NCI-H1694 treated with DMSO at 0.1 percent for 48 hours (cell line): ENCODE results near the gene EEPD1.

ENCODE experiments used
- DNase-seq: peaks from one replicate; lab custom pipeline; 2025; lab: John Stamatoyannopoulos, UW

EEPD1 gene

GRCh38 chr7:36191292-36191920 is 38.4 kb downstream of the EEPD1 start:
- peak; percentile 28 for DNase-seq

- DNase-seq = peak; percentile 83
Observed at GRCh38 chr7:36192053-36192824, 39.2 kb downstream of the EEPD1 start.

GRCh38 chr7:36192877-36193276 is 39.8 kb downstream of the EEPD1 start:
- DNase-seq = no peak

- no peak for DNase-seq
Observed at GRCh38 chr7:36198854-36199266, 45.8 kb downstream of the EEPD1 start.

GRCh38 chr7:36199329-36199728 is 46.3 kb downstream of the EEPD1 start:
- DNase-seq = no peak

- no peak for DNase-seq
Observed at GRCh38 chr7:36201122-36201723, 48.2 kb downstream of the EEPD1 start.

- no peak for DNase-seq
Observed at GRCh38 chr7:36202398-36202797, 49.3 kb downstream of the EEPD1 start.

- DNase-seq = no peak
Observed at GRCh38 chr7:36203071-36203790, 50.2 kb downstream of the EEPD1 start.

- no peak for DNase-seq
Observed at GRCh38 chr7:36204044-36204663, 51.1 kb downstream of the EEPD1 start.

GRCh38 chr7:36204929-36205635 is 52.0 kb downstream of the EEPD1 start:
- no peak for DNase-seq

GRCh38 chr7:36205803-36206202 is 52.7 kb downstream of the EEPD1 start:
- DNase-seq = no peak

- no peak for DNase-seq
Observed at GRCh38 chr7:36207451-36208291, 54.6 kb downstream of the EEPD1 start.

- no peak for DNase-seq
Observed at GRCh38 chr7:36208426-36208825, 55.4 kb downstream of the EEPD1 start.

- no peak for DNase-seq
Observed at GRCh38 chr7:36208997-36209813, 56.2 kb downstream of the EEPD1 start.

- DNase-seq = no peak
Observed at GRCh38 chr7:36209814-36210183, 56.7 kb downstream of the EEPD1 start.

- DNase-seq = no peak
Observed at GRCh38 chr7:36210291-36210922, 57.4 kb downstream of the EEPD1 start.

GRCh38 chr7:36214608-36215456 is 61.8 kb downstream of the EEPD1 start:
- DNase-seq = no peak

- no peak for DNase-seq
Observed at GRCh38 chr7:36215457-36215765, 62.4 kb downstream of the EEPD1 start.
